DND-41 (cell line): ENCODE data around the gene LRRC74B.

ENCODE experiments used
- EZH2 ChIP-seq: IDR thresholded peaks from 3 replicates; pipeline ENCODE4 v1.6.1; 2012; ENCODE audit warnings: borderline replicate concordance, low read depth, mild to moderate bottlenecking, moderate library complexity, low read length, inconsistent platforms; ENCODE audit not compliant: severe bottlenecking
- TF ChIP-seq, protein P1 (sequence below): IDR thresholded peaks from 2 replicates; pipeline ENCODE4 v1.5.1; 2012; ENCODE audit warnings: borderline replicate concordance, low read length, moderate library complexity, mild to moderate bottlenecking; ENCODE audit not compliant: poor library complexity, severe bottlenecking; ENCODE audit errors: extremely low read depth

- TF ChIP-seq, protein P1, sequence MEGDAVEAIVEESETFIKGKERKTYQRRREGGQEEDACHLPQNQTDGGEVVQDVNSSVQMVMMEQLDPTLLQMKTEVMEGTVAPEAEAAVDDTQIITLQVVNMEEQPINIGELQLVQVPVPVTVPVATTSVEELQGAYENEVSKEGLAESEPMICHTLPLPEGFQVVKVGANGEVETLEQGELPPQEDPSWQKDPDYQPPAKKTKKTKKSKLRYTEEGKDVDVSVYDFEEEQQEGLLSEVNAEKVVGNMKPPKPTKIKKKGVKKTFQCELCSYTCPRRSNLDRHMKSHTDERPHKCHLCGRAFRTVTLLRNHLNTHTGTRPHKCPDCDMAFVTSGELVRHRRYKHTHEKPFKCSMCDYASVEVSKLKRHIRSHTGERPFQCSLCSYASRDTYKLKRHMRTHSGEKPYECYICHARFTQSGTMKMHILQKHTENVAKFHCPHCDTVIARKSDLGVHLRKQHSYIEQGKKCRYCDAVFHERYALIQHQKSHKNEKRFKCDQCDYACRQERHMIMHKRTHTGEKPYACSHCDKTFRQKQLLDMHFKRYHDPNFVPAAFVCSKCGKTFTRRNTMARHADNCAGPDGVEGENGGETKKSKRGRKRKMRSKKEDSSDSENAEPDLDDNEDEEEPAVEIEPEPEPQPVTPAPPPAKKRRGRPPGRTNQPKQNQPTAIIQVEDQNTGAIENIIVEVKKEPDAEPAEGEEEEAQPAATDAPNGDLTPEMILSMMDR = no peak
- no peak for TF ChIP-seq EZH2
Observed at GRCh38 chr22:21045585-21046294, at the start of gene LRRC74B.
